ENCODE results near the gene AVPI1.
A peak's percentile ranks its signal among the peaks of the same experiment; 100 is the strongest.
"Not testable (repeated sequence)": the region's sequence is repeated elsewhere in the genome, so short reads cannot be mapped to it uniquely, and the experiment has no call there.

AVPI1 gene

GRCh38 chr10:97640174-97640867 lies 46.7 kb downstream of the AVPI1 start, which contains the start of gene PI4K2A:
Gene PI4K2A (plus strand): TSS chr10:97640671. CDS start chr10:97640743, 72 bp downstream.
- DNase-seq: peak; percentile 96

GRCh38 chr10:97639090-97639489 lies 48.0 kb downstream of the AVPI1 start:
- DNase-seq: not testable (repeated sequence)

DNA sequence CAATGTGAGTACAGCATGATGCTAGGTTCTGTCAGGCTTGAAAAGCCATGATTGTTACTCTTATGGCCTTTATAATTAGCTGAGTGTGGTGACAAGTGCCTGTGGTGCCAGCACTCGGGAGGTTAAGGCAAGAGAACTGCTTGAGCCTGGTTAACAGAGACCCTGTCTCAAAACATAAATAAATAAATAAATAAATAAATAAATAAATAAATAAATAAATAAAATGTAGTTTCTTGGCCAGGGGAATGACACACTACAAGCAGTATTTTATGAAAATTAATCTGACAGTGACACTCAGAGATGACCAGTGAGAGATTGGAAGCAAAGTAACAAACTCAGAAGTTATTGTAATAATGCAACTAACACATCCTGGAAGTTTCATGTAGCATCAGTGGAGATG lies 51.5 kb downstream of the AVPI1 start:
- no peak for DNase-seq

DNA sequence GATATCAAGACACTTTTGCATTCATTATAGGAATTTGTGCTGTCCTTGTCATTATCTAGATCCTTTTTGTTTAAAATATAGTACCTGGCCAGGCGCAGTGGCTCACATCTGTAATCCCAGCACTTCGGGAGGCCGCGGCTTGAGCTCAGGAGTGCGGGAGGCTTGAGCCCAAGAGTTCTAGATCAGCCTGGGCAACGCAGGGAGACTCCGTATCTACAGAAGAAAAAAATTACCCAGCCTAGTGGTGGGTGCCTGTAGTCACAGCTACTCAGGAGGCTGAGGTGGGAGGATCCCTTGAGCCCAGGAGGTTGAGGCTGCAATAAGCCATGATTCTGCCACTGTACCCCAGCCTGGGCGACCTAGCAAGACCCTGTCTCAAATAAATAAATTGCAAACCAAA lies 53.1 kb downstream of the AVPI1 start:
- no peak for DNase-seq

DNA sequence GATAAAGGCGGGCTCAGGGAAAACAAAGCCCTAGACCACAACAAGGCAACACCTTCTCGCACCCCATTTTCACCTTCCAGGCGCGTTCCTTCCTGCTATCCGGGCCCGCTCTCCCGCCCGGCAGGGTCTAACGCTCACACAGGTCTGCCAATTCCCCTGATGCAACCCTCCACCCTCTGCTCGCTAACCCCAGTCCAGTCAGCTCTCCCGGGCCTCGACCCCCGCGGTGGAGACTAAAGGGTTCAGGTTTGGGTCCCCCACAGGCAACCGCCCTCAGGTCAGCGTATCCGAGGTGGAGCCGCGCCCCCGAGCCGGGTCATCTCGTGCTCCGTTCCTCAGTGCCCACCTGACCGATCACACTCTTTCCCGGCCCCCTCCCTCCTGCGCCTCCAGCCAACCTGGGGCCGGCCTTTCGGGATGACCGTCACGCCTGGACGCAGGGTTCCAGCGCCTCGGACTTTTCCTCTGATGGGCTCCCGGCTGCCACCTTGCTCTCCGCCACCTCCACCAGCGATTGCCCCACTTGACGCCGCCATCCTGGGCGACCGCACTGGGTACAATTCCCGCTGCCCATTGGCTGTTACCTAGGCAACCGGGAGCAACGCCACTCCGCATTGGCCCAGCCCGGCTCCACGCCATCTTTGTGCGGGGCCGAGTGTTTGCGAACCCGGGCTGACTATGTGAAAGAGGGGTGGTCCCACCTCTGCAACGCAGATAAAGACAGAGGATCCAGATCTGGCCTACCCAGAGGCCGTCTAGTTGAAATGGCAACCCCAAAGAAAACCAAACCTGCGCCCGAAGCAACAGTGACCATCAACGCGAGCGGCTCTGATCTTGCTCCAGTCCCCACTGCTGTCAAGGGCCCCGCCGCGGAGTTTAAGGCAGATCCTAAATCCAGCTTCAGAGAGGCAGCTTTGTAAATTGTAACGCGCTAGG lies 53.8 kb downstream of the AVPI1 start, which contains the start of gene MORN4:
Gene MORN4 (minus strand): TSS at position 552 of the 936 bp plus-strand sequence. CDS start 13,847 bp downstream, outside the sequence.
- peak; percentile 70 for DNase-seq

DNA sequence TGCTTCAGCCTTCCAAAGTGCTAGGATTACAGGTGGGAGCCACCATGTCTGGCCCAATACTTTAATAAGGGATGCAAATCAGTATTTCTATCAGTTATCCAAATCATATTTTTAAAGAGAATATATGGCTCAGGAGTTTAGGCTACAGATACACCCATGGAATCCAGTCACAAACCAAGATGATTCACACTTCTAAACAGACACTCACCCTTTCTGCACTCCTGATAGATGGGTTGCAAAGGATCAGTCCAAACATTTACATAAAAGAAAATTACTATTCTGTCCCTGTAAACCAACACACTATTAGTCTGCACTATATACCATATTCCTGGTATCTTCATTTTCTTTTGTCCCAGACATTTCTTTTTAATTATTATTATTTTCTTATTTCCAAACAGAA lies 55.9 kb downstream of the AVPI1 start:
- DNase-seq: no peak

GRCh38 chr10:97629289-97629688 lies 57.8 kb downstream of the AVPI1 start:
- DNase-seq: no peak

- no peak for DNase-seq
Measured at GRCh38 chr10:97628228-97628627, 58.8 kb downstream of the AVPI1 start.

GRCh38 chr10:97627731-97628130 lies 59.3 kb downstream of the AVPI1 start:
- DNase-seq: no peak

Data from activated gamma-delta T cell (primary cell).